ENCODE data around the gene MICU2.

MICU2 gene

GRCh38 chr13:21481359-21481758 lies 122.6 kb downstream of the MICU2 start:
- H3K9me3 ChIP-seq (ENCODE audit: control insufficient read depth, low read length) = peaks cover 6% of the 10 kb centered on the region
- H3K4me1 ChIP-seq (ENCODE audit: control insufficient read depth, insufficient read depth, low read depth, low read length) = no peaks in the 10 kb centered on the region
- no peak overlapping the region for H2AFZ ChIP-seq (ENCODE audit: low read depth, low read length)
- H3K18ac ChIP-seq (ENCODE audit: low read depth in 1 of 2, low read length in 2 of 2) = no peak overlapping the region
- H3K4me3 ChIP-seq (ENCODE audit: insufficient read depth in 1 of 2, low read depth in 1 of 2, low read length in 2 of 2) = no peak overlapping the region
- H2BK5ac ChIP-seq (ENCODE audit: low read depth, low read length, poor library complexity, severe bottlenecking) = no peak overlapping the region
- H3K4ac ChIP-seq (ENCODE audit: low read depth in 1 of 2, low read length in 2 of 2) = no peak overlapping the region
- no peak overlapping the region for H2AK5ac ChIP-seq (ENCODE audit: low read length, severe bottlenecking)
- no peaks in the 10 kb centered on the region for H3K79me1 ChIP-seq (replicated peaks; ENCODE audit: low read length, poor library complexity, severe bottlenecking)
- H3K23ac ChIP-seq (ENCODE audit: low read length in 2 of 2) = no peak overlapping the region
- 84% methylated on average over 6 of the region's 6 CpGs for WGBS
- H2BK120ac ChIP-seq (ENCODE audit: low read depth, low read length) = no peak overlapping the region
- no peak for DNase-seq
- no peak overlapping the region for H4K8ac ChIP-seq (ENCODE audit: low read length)
- H3K27me3 ChIP-seq (ENCODE audit: control insufficient read depth in 1 of 2, insufficient read depth in 1 of 2, low read length in 2 of 2) = no peaks in the 10 kb centered on the region
- H3K27ac ChIP-seq (ENCODE audit: low read length, poor library complexity, severe bottlenecking) = no peak overlapping the region
- no peak overlapping the region for H2BK12ac ChIP-seq (ENCODE audit: low read length in 2 of 2)
- H2BK15ac ChIP-seq (ENCODE audit: low read depth, poor library complexity, severe bottlenecking) = no peak overlapping the region
- H3K36me3 ChIP-seq (ENCODE audit: control insufficient read depth in 1 of 2, insufficient read depth in 2 of 2, low read depth in 1 of 2, low read length in 2 of 2) = no peaks in the 10 kb centered on the region
- no peak overlapping the region for H3K9ac ChIP-seq (ENCODE audit: low read length)
- no peak overlapping the region for H3K4me2 ChIP-seq (ENCODE audit: low read length, poor library complexity, severe bottlenecking)
- H3K14ac ChIP-seq (ENCODE audit: low read length in 2 of 2) = no peak overlapping the region
- no peak overlapping the region for H4K91ac ChIP-seq (ENCODE audit: low read length)

DNA sequence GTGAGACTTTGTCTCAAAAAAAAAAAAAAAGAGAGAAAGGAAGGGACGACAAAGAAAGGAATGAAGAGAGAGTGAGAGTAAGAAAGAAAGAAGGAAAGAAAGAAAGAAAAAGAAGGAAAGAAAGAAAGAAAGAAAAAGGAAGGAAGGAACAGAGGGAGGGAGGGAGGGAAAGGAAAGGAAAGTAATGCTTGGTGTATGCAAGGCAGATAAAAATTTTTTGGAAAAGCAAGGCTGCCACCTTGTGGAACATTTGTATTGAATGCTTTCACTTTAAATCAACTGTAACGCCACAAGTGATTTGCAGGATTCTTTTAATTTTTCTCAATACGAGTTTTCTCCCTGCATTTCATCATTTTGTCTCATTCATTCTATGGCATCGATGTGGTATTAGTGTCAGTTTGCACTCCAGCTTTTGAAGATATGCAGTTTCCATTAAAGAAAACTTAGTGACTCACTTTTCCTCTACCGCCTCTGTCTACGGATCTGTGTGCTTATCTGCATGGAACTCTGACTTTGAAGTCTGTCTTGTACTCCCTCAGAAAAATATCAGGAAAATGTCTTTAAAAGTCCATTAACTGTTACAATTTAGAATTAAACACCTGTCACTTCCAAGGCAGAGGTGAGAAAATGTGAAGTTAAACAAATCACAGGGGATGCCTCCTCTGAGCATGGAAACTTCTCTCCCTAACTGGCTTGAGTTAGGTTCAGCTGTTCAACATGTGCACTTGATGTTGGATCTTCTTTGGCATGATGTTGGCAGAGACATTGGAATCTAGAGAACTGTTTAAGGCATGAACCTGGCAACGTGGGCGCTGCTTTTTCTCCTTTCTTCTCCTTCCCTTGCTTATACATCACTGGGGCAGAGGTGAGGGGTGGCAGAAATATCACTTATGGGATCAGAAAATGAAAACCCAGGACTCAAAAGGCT lies 124.8 kb downstream of the MICU2 start:
- H2BK120ac ChIP-seq (ENCODE audit: low read depth, low read length) = no peak overlapping the region
- peak overlapping the region; percentile 4 for H3K4me2 ChIP-seq (ENCODE audit: low read length, poor library complexity, severe bottlenecking)
- H2BK12ac ChIP-seq (ENCODE audit: low read length in 2 of 2) = no peak overlapping the region
- H3K14ac ChIP-seq (ENCODE audit: low read length in 2 of 2) = no peak overlapping the region
- peak; percentile 84 for DNase-seq
- H3K36me3 ChIP-seq (ENCODE audit: control insufficient read depth in 1 of 2, insufficient read depth in 2 of 2, low read depth in 1 of 2, low read length in 2 of 2) = no peaks in the 10 kb centered on the region
- no peak overlapping the region for H3K23ac ChIP-seq (ENCODE audit: low read length in 2 of 2)
- no peak overlapping the region for H2BK5ac ChIP-seq (ENCODE audit: low read depth, low read length, poor library complexity, severe bottlenecking)
- no peak overlapping the region for H3K18ac ChIP-seq (ENCODE audit: low read depth in 1 of 2, low read length in 2 of 2)
- no peak overlapping the region for H3K4ac ChIP-seq (ENCODE audit: low read depth in 1 of 2, low read length in 2 of 2)
- no peaks in the 10 kb centered on the region for H3K79me1 ChIP-seq (replicated peaks; ENCODE audit: low read length, poor library complexity, severe bottlenecking)
- peak overlapping the region in 1 of 2 experiments; percentile 69 for H3K4me3 ChIP-seq (ENCODE audit: insufficient read depth in 1 of 2, low read depth in 1 of 2, low read length in 2 of 2)
- no peak overlapping the region for H4K8ac ChIP-seq (ENCODE audit: low read length)
- H4K91ac ChIP-seq (ENCODE audit: low read length) = no peak overlapping the region
- no peak overlapping the region for H2AK5ac ChIP-seq (ENCODE audit: low read length, severe bottlenecking)
- H2BK15ac ChIP-seq (ENCODE audit: low read depth, poor library complexity, severe bottlenecking) = no peak overlapping the region
- no peak overlapping the region for H3K27ac ChIP-seq (ENCODE audit: low read length, poor library complexity, severe bottlenecking)
- H3K9ac ChIP-seq (ENCODE audit: low read length) = peak overlapping the region; percentile 68
- WGBS = 27% methylated on average over 5 of the region's 8 CpGs
- no peaks in the 10 kb centered on the region for H3K9me3 ChIP-seq (ENCODE audit: control insufficient read depth, low read length)
- H3K27me3 ChIP-seq (ENCODE audit: control insufficient read depth in 1 of 2, insufficient read depth in 1 of 2, low read length in 2 of 2) = no peaks in the 10 kb centered on the region
- H3K4me1 ChIP-seq (ENCODE audit: control insufficient read depth, insufficient read depth, low read depth, low read length) = no peaks in the 10 kb centered on the region
- H2AFZ ChIP-seq (ENCODE audit: low read depth, low read length) = no peak overlapping the region

- no peaks in the 10 kb centered on the region for H3K9me3 ChIP-seq (ENCODE audit: control insufficient read depth, low read length)
- no peak overlapping the region for H2AK5ac ChIP-seq (ENCODE audit: low read length, severe bottlenecking)
- no peak overlapping the region for H3K18ac ChIP-seq (ENCODE audit: low read depth in 1 of 2, low read length in 2 of 2)
- no peaks in the 10 kb centered on the region for H3K79me1 ChIP-seq (replicated peaks; ENCODE audit: low read length, poor library complexity, severe bottlenecking)
- H3K23ac ChIP-seq (ENCODE audit: low read length in 2 of 2) = no peak overlapping the region
- no peak overlapping the region for H4K91ac ChIP-seq (ENCODE audit: low read length)
- H3K14ac ChIP-seq (ENCODE audit: low read length in 2 of 2) = no peak overlapping the region
- H2AFZ ChIP-seq (ENCODE audit: low read depth, low read length) = peak overlapping the region; percentile 67
- H2BK120ac ChIP-seq (ENCODE audit: low read depth, low read length) = no peak overlapping the region
- H4K8ac ChIP-seq (ENCODE audit: low read length) = no peak overlapping the region
- peak overlapping the region; percentile 86 for H3K9ac ChIP-seq (ENCODE audit: low read length)
- peak overlapping the region; percentile 39 to 75 for H3K4me3 ChIP-seq (ENCODE audit: insufficient read depth in 1 of 2, low read depth in 1 of 2, low read length in 2 of 2)
- no peak overlapping the region for H3K27ac ChIP-seq (ENCODE audit: low read length, poor library complexity, severe bottlenecking)
- H3K4ac ChIP-seq (ENCODE audit: low read depth in 1 of 2, low read length in 2 of 2) = peak overlapping the region in 1 of 2 experiments; percentile 63
- peak overlapping the region; percentile 49 for H3K4me2 ChIP-seq (ENCODE audit: low read length, poor library complexity, severe bottlenecking)
- H2BK15ac ChIP-seq (ENCODE audit: low read depth, poor library complexity, severe bottlenecking) = no peak overlapping the region
- H3K27me3 ChIP-seq (ENCODE audit: control insufficient read depth in 1 of 2, insufficient read depth in 1 of 2, low read length in 2 of 2) = no peaks in the 10 kb centered on the region
- no peak overlapping the region for H2BK5ac ChIP-seq (ENCODE audit: low read depth, low read length, poor library complexity, severe bottlenecking)
- no peaks in the 10 kb centered on the region for H3K4me1 ChIP-seq (ENCODE audit: control insufficient read depth, insufficient read depth, low read depth, low read length)
- no peaks in the 10 kb centered on the region for H3K36me3 ChIP-seq (ENCODE audit: control insufficient read depth in 1 of 2, insufficient read depth in 2 of 2, low read depth in 1 of 2, low read length in 2 of 2)
- DNase-seq = peak; percentile 73
- no peak overlapping the region for H2BK12ac ChIP-seq (ENCODE audit: low read length in 2 of 2)
- 27% methylated on average over 12 of the region's 18 CpGs for WGBS
Measured at GRCh38 chr13:21476893-21477472, 127.0 kb downstream of the MICU2 start.

DNA sequence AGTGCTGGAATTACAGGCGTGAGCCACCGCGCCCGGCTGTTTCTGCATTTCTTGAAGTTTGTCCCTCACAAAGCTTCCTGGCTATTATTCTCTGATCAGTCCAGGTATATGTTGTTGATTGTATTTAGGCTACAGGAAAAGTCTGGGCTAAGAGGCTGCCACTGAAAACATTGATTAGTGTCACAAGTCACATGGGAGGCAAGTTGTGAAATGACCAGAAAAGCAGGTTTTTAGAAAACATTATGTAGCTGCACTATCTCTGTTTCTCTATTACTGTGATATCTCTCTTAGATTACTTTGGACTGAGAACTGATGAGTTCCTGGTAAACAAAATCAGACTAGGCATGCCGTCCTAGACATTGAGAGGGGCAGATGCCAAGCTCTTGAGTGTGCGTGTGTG lies 128.9 kb downstream of the MICU2 start:
- Histone ChIP-seq H2BK12ac (ENCODE audit: low read length in 2 of 2) (no peak overlapping the region), H2BK15ac (ENCODE audit: low read depth, poor library complexity, severe bottlenecking) (no peak overlapping the region), H3K4me2 (ENCODE audit: low read length, poor library complexity, severe bottlenecking) (no peak overlapping the region), H2BK120ac (ENCODE audit: low read depth, low read length) (no peak overlapping the region), H3K9me3 (ENCODE audit: control insufficient read depth, low read length) (peaks cover 11% of the 10 kb centered on the region), H3K27me3 (ENCODE audit: control insufficient read depth in 1 of 2, insufficient read depth in 1 of 2, low read length in 2 of 2) (no peaks in the 10 kb centered on the region), H3K14ac (ENCODE audit: low read length in 2 of 2) (no peak overlapping the region), H3K36me3 (ENCODE audit: control insufficient read depth in 1 of 2, insufficient read depth in 2 of 2, low read depth in 1 of 2, low read length in 2 of 2) (no peaks in the 10 kb centered on the region), H2AK5ac (ENCODE audit: low read length, severe bottlenecking) (no peak overlapping the region), H3K23ac (ENCODE audit: low read length in 2 of 2) (no peak overlapping the region), H3K79me1 (replicated peaks; ENCODE audit: low read length, poor library complexity, severe bottlenecking) (no peaks in the 10 kb centered on the region), H3K18ac (ENCODE audit: low read depth in 1 of 2, low read length in 2 of 2) (no peak overlapping the region), H3K4me3 (ENCODE audit: insufficient read depth in 1 of 2, low read depth in 1 of 2, low read length in 2 of 2) (no peak overlapping the region), H3K9ac (ENCODE audit: low read length) (no peak overlapping the region), H2BK5ac (ENCODE audit: low read depth, low read length, poor library complexity, severe bottlenecking) (no peak overlapping the region), H2AFZ (ENCODE audit: low read depth, low read length) (no peak overlapping the region), H4K91ac (ENCODE audit: low read length) (no peak overlapping the region), H3K4me1 (ENCODE audit: control insufficient read depth, insufficient read depth, low read depth, low read length) (no peaks in the 10 kb centered on the region), H4K8ac (ENCODE audit: low read length) (no peak overlapping the region), H3K27ac (ENCODE audit: low read length, poor library complexity, severe bottlenecking) (no peak overlapping the region), H3K4ac (ENCODE audit: low read depth in 1 of 2, low read length in 2 of 2) (no peak overlapping the region)
- 76% methylated on average over 6 of the region's 6 CpGs for WGBS
- DNase-seq = no peak
